ENCODE results near the gene ITGB8. TPM values are rescaled to one million over a fixed set of nuclear protein-coding genes. Genes with fewer than 3 reads are reported as not detected.

ITGB8 gene
- total RNA-seq, 1 experiment from 2014 or later = 183 TPM

DNA sequence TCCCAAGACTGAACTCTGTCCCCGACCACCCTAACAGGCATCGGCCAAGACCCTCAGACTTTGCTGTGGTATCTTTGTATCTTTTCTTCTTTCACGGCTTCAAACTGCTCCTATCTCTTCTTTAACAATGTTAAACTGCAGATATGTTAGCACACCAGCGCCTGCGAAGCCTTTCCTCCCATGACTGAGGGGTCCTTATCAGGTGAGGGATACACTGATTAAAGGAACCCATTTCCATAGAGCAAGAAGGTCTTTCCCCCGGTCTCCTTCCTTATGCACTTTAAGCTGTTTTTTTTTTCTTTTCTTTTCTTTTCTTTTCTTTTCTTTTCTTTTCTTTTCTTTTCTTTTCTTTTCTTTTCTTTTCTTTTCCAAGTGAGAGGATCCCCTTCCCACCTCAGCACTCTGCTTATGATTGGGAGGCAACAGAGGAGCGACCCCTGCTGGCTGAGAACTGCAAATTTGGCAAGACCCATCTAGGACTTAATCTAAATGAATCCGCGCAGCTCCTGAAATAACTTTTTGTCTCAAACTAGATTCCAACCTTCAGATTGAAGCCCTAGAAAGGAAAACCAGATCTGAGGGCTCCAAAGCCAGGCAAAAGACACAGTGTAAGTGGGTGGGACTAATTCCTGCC is 109.9 kb downstream of the ITGB8 start:
- peaks cover 10% of the 10 kb centered on the region for H3K9me3 Mint-ChIP-seq (ENCODE audit: low read depth, unreplicated experiment)
- DNase-seq = peak; percentile 52
- no TSS peak for BruUV-seq (replicated peaks)
- no peak overlapping the region for H3K27ac Mint-ChIP-seq (ENCODE audit: unreplicated experiment)
- H3K36me3 Mint-ChIP-seq (ENCODE audit: insufficient read depth, unreplicated experiment) = peaks cover 6% of the 10 kb centered on the region
- peaks cover 54% of the 10 kb centered on the region for H3K4me1 Mint-ChIP-seq (ENCODE audit: low read depth, unreplicated experiment)
- intact Hi-C loops (cut with micrococcal nuclease; ENCODE audit: unreplicated experiment) = no loop called here
- TF ChIP-seq CTCF (IDR thresholded peaks at IDR 0.05; ENCODE audit: unreplicated experiment) = peak; percentile 55
- H3K4me3 Mint-ChIP-seq (ENCODE audit: low read depth, unreplicated experiment) = no peak overlapping the region
- H3K27me3 Mint-ChIP-seq (ENCODE audit: unreplicated experiment) = no peaks in the 10 kb centered on the region
- CTCF ChIA-PET = interaction anchor here (0.6 to 1.1 kb wide), 3 partner anchors 9 to 328 kb away, joined by 3 to 5 read pairs (median 4); no protein-coding TSS in a partner anchor

- Mint-ChIP-seq H3K36me3 (ENCODE audit: insufficient read depth, unreplicated experiment) (peaks cover 6% of the 10 kb centered on the region), H3K9me3 (ENCODE audit: low read depth, unreplicated experiment) (peaks cover 12% of the 10 kb centered on the region), H3K4me1 (ENCODE audit: low read depth, unreplicated experiment) (peaks cover 54% of the 10 kb centered on the region), H3K4me3 (ENCODE audit: low read depth, unreplicated experiment) (no peak overlapping the region), H3K27ac (ENCODE audit: unreplicated experiment) (no peak overlapping the region), H3K27me3 (ENCODE audit: unreplicated experiment) (no peaks in the 10 kb centered on the region)
- no peak for TF ChIP-seq CTCF (IDR thresholded peaks at IDR 0.05; ENCODE audit: unreplicated experiment)
- BruUV-seq (replicated peaks) = no TSS peak
- no peak for DNase-seq
- intact Hi-C loops (cut with micrococcal nuclease; ENCODE audit: unreplicated experiment) = no loop called here
- CTCF ChIA-PET = no interaction called here
Observed at GRCh38 chr7:20441346-20441745, 110.6 kb downstream of the ITGB8 start.

- no peak for DNase-seq
- H3K36me3 Mint-ChIP-seq (ENCODE audit: insufficient read depth, unreplicated experiment) = peaks cover 6% of the 10 kb centered on the region
- no peak for TF ChIP-seq CTCF (IDR thresholded peaks at IDR 0.05; ENCODE audit: unreplicated experiment)
- no peaks in the 10 kb centered on the region for H3K27me3 Mint-ChIP-seq (ENCODE audit: unreplicated experiment)
- H3K4me3 Mint-ChIP-seq (ENCODE audit: low read depth, unreplicated experiment) = no peak overlapping the region
- CTCF ChIA-PET = no interaction called here
- intact Hi-C loops (cut with micrococcal nuclease; ENCODE audit: unreplicated experiment) = no loop called here
- no peak overlapping the region for H3K27ac Mint-ChIP-seq (ENCODE audit: unreplicated experiment)
- no TSS peak for BruUV-seq (replicated peaks)
- peaks cover 50% of the 10 kb centered on the region for H3K4me1 Mint-ChIP-seq (ENCODE audit: low read depth, unreplicated experiment)
- peaks cover 12% of the 10 kb centered on the region for H3K9me3 Mint-ChIP-seq (ENCODE audit: low read depth, unreplicated experiment)
Observed at GRCh38 chr7:20441991-20442441, 111.3 kb downstream of the ITGB8 start.

- TF ChIP-seq CTCF (IDR thresholded peaks at IDR 0.05; ENCODE audit: unreplicated experiment) = no peak
- Mint-ChIP-seq H3K9me3 (ENCODE audit: low read depth, unreplicated experiment) (peaks cover 12% of the 10 kb centered on the region), H3K4me1 (ENCODE audit: low read depth, unreplicated experiment) (peaks cover 40% of the 10 kb centered on the region), H3K4me3 (ENCODE audit: low read depth, unreplicated experiment) (no peak overlapping the region), H3K27ac (ENCODE audit: unreplicated experiment) (no peak overlapping the region), H3K27me3 (ENCODE audit: unreplicated experiment) (no peaks in the 10 kb centered on the region), H3K36me3 (ENCODE audit: insufficient read depth, unreplicated experiment) (peaks cover 5% of the 10 kb centered on the region)
- DNase-seq = no peak
- CTCF ChIA-PET = no interaction called here
- BruUV-seq (replicated peaks) = no TSS peak
- intact Hi-C loops (cut with micrococcal nuclease; ENCODE audit: unreplicated experiment) = no loop called here
Observed at GRCh38 chr7:20442951-20443350, 112.3 kb downstream of the ITGB8 start.
